Measurements from ENCODE around the gene TMEM237.

- TF ChIP-seq, protein P1, sequence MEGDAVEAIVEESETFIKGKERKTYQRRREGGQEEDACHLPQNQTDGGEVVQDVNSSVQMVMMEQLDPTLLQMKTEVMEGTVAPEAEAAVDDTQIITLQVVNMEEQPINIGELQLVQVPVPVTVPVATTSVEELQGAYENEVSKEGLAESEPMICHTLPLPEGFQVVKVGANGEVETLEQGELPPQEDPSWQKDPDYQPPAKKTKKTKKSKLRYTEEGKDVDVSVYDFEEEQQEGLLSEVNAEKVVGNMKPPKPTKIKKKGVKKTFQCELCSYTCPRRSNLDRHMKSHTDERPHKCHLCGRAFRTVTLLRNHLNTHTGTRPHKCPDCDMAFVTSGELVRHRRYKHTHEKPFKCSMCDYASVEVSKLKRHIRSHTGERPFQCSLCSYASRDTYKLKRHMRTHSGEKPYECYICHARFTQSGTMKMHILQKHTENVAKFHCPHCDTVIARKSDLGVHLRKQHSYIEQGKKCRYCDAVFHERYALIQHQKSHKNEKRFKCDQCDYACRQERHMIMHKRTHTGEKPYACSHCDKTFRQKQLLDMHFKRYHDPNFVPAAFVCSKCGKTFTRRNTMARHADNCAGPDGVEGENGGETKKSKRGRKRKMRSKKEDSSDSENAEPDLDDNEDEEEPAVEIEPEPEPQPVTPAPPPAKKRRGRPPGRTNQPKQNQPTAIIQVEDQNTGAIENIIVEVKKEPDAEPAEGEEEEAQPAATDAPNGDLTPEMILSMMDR (IDR thresholded peaks at IDR 0.05): no peak
- TF ChIP-seq TCF7 (CRISPR knock-in tag; IDR thresholded peaks at IDR 0.05; ENCODE audit: low read depth) (no peak), STAT6 (CRISPR knock-in tag; conservative IDR thresholded peaks at IDR 0.05; ENCODE audit: low read depth) (no peak), NR3C1 (CRISPR knock-in tag; conservative IDR thresholded peaks at IDR 0.05; ENCODE audit: low read depth) (no peak)
- TF ChIP-seq, protein P2, sequence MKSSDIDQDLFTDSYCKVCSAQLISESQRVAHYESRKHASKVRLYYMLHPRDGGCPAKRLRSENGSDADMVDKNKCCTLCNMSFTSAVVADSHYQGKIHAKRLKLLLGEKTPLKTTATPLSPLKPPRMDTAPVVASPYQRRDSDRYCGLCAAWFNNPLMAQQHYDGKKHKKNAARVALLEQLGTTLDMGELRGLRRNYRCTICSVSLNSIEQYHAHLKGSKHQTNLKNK (CRISPR knock-in tag; IDR thresholded peaks at IDR 0.05): no peak
Observed at GRCh38 chr2:201607568-201607967, 35.7 kb downstream of the TMEM237 start.
